HUES64 (cell line): Measurements from ENCODE around the gene ADCY2.

Experiments used
- H3K27ac ChIP-seq: 2 replicates; pipeline ENCODE4 v1.7.0; 2013; ENCODE audit warnings: low read depth, low read length, inconsistent platforms
- H3K27me3 ChIP-seq: 2 replicates; pipeline ENCODE4 v1.6.1; 2013; ENCODE audit warnings: mild to moderate bottlenecking, low read length; ENCODE audit not compliant: insufficient read depth
- H3K36me3 ChIP-seq: 2 replicates; pipeline ENCODE4 v1.6.1; 2013; ENCODE audit warnings: mild to moderate bottlenecking, low read length; ENCODE audit not compliant: insufficient read depth
- H3K4me1 ChIP-seq: 2 replicates; pipeline ENCODE4 v1.6.1; 2013; ENCODE audit warnings: mild to moderate bottlenecking, low read length, moderate library complexity; ENCODE audit not compliant: insufficient read depth
- H3K4me3 ChIP-seq: 2 replicates; pipeline ENCODE4 v1.5.1; 2013; ENCODE audit warnings: mild to moderate bottlenecking, low read length, moderate library complexity
- H3K9ac ChIP-seq: 2 replicates; pipeline ENCODE4 v1.6.1; 2013; ENCODE audit warnings: mild to moderate bottlenecking, low read depth, low read length
- H3K9me3 ChIP-seq: 2 replicates; pipeline ENCODE4 v1.6.1; 2013; ENCODE audit warnings: low read depth, low read length; ENCODE audit not compliant: insufficient read depth
- WGBS: fragments of 150-250, 120-280 bp; methylation state at CpG from one replicate; pipeline ENCODE4 v1.1.7; 2013; ENCODE audit warnings: missing lambda C conversion rate; 5-methylcytosine and 5-hydroxymethylcytosine counted together

Gene ADCY2

GRCh38 chr5:7755958-7756357 is 360.0 kb downstream of the ADCY2 start:
- H3K4me1 ChIP-seq, result no peaks in the 10 kb centered on the region
- 98% methylated on average over 5 of the region's 5 CpGs for WGBS
- H3K27ac ChIP-seq, result no peak overlapping the region
- H3K4me3 ChIP-seq, result no peak overlapping the region
- no peaks in the 10 kb centered on the region for H3K27me3 ChIP-seq
- no peak overlapping the region for H3K9ac ChIP-seq
- H3K36me3 ChIP-seq, result peaks cover 24% of the 10 kb centered on the region; the same call in 1 of the 2 replicates
- no peaks in the 10 kb centered on the region for H3K9me3 ChIP-seq

DNA sequence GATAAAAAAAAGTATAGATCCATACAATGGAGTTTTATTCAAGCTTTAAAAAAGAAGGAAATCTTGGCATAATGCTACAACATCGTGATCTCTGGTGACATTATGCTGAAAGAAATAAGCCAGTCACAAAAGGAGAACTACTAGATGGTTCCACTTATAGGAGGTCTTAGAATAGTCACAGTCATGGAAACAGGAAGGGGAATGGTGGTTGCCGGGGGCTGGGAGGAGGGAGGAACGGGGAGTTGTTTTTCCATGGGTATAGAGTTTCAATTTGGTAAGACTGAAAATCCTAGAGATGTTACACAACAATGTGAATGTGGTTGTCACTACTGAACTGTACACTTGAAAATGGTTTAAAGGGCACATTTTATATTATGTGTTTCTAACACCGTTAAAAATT is 360.5 kb downstream of the ADCY2 start:
- Histone ChIP-seq H3K9me3 (no peaks in the 10 kb centered on the region), H3K4me3 (no peak overlapping the region), H3K36me3 (peaks cover 24% of the 10 kb centered on the region; the same call in 1 of the 2 replicates), H3K4me1 (no peaks in the 10 kb centered on the region), H3K9ac (no peak overlapping the region), H3K27ac (no peak overlapping the region), H3K27me3 (no peaks in the 10 kb centered on the region)
- WGBS, result 91% methylated on average over 4 of the region's 4 CpGs

DNA sequence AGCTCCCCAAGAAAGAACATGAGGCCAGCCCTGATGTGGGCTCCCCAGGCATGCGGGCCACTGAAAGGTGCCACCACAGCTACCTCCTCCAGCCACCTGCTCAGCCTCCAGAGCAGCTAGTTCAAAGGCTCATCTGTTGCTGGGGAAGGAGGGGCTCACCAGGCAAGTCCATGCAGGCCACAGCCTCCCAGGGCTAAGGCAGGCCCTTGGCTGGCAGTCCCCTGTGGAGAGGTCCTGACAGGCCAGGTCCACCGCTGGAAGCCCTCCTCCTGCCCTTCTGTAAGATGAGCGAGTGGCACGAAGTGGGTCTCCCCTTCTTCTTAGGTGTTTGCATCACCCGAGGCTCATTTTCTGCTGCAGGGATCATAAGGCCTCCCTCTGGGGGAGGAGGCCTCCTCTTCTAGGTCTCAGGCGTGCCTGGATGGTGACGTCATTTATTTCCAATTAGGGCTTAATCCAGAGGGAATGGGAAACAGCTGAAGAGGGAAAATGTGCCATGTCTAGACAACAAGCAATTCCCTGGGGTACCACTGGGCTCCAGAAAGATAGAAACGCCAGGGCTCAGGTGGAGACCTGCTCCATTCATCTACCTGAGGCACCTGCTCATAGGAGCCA is 363.4 kb downstream of the ADCY2 start:
- whole genome bisulfite sequencing, result 93% methylated on average over 8 of the region's 8 CpGs
- peaks cover 24% of the 10 kb centered on the region; the same call in 1 of the 2 replicates for H3K36me3 ChIP-seq
- H3K27me3 ChIP-seq, result no peaks in the 10 kb centered on the region
- no peak overlapping the region for H3K9ac ChIP-seq
- H3K9me3 ChIP-seq, result no peaks in the 10 kb centered on the region
- no peaks in the 10 kb centered on the region for H3K4me1 ChIP-seq
- H3K27ac ChIP-seq, result no peak overlapping the region
- no peak overlapping the region for H3K4me3 ChIP-seq

DNA sequence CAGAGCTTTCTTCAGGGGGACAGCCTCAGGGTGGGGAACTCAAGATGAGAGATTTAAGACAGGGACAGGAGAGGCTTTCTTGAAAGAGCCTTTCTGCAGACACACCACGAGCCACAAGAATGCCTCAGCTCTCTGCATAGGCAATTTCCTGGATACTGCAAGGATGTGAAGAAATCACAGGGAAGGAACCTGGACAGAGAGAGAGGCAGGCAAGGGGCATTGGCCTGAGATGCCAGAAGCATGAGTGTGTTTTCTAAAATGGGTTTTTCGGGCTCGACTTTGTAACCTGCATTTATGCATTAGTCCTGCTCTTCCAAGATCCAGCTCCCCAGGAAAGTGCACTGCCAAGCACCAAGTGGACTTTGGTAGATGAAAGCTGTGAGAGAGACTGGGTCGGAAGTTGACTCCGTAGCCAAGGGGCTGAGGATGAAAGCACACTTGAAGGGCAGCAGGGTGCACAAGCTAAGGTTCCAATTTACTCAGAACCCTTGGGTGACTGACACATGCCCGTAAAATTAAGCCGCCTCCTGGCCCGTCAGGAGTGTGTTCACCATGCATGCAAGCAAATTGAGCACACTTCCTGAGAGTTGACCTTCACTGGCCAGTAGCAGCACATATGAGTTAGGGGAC is 364.1 kb downstream of the ADCY2 start:
- no peaks in the 10 kb centered on the region for H3K9me3 ChIP-seq
- no peak overlapping the region for H3K27ac ChIP-seq
- peaks cover 24% of the 10 kb centered on the region; the same call in 1 of the 2 replicates for H3K36me3 ChIP-seq
- H3K27me3 ChIP-seq, result no peaks in the 10 kb centered on the region
- no peaks in the 10 kb centered on the region for H3K4me1 ChIP-seq
- no peak overlapping the region for H3K9ac ChIP-seq
- WGBS, result 94% methylated on average over 8 of the region's 8 CpGs
- H3K4me3 ChIP-seq, result no peak overlapping the region

DNA sequence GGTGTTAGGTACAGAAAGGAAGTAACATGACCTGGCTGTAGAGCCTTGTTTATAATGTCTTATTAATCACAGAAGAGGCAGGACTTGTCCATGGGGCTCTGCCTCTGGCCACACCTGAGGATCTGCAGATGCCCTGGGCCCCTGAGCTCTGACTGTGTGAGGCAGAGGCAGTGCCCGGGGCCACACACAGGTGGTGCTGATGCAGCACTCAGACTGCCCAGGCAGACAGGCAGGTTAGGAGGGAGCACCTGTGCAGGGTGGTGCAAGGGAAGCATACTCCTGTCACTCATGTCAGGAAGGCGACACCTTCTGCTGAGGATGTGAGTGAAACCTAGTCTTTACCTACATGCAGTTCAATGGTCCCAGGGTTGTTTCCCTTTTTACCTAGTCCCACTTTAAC is 366.3 kb downstream of the ADCY2 start:
- Histone ChIP-seq H3K27ac (no peak overlapping the region), H3K27me3 (no peaks in the 10 kb centered on the region), H3K9me3 (no peaks in the 10 kb centered on the region), H3K9ac (no peak overlapping the region), H3K36me3 (peaks cover 21% of the 10 kb centered on the region; the same call in 1 of the 2 replicates), H3K4me1 (no peaks in the 10 kb centered on the region), H3K4me3 (no peak overlapping the region)
- 93% methylated on average over 2 of the region's 2 CpGs for WGBS

DNA sequence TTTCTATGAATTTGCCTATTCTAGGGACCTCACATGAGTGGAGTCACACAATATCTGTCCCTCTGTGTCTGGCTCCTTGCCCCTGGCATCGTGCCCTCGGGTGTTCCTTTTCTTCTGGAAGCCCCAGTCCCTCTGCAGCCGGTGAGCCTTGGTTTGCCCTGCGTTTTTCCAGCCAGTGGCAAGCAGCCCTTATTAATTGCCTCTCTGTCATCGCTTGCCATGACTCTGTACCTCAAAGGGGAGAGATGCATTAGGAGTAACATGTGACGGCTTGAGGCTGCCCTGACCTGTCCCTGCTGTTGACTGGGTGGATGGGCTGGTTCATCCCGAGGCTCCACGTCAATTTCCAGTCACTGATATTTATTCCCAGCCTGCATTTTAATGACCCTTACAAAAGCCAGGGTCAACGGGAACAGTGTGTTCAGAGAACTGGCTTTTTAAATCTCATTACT is 367.7 kb downstream of the ADCY2 start:
- WGBS, result 92% methylated on average over 9 of the region's 9 CpGs
- Histone ChIP-seq H3K9ac (no peak overlapping the region), H3K9me3 (no peaks in the 10 kb centered on the region), H3K4me1 (no peaks in the 10 kb centered on the region), H3K36me3 (peaks cover 9% of the 10 kb centered on the region; the same call in 1 of the 2 replicates), H3K27me3 (no peaks in the 10 kb centered on the region), H3K27ac (no peak overlapping the region), H3K4me3 (no peak overlapping the region)

- WGBS, result 94% methylated on average over 1 of the region's 1 CpG
- H3K36me3 ChIP-seq, result peaks cover 13% of the 10 kb centered on the region; the same call in 1 of the 2 replicates
Measured at GRCh38 chr5:7764452-7764851, 368.5 kb downstream of the ADCY2 start.

DNA sequence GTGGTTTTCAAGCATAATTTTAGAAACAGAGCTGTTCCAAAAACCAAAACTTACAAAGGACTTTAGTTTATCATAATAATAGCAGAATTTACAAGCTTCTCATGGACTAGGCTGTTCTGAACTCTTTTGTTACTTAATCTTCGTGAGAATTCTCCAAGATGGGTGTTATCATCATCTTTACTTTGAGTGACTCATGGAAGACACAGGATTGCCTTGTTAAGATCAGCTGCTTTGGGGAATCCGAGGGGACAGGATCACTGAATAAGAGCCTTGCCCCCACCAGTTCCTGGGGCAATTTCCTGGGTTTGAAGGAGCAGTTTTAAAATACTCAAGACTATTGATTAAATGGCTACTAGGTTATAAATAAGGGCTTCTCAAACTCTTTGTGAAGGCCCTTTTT is 374.5 kb downstream of the ADCY2 start:
- H3K9me3 ChIP-seq, result no peaks in the 10 kb centered on the region
- H3K4me1 ChIP-seq, result peaks cover 4% of the 10 kb centered on the region; the same call in 1 of the 2 replicates
- no peak overlapping the region for H3K9ac ChIP-seq
- H3K36me3 ChIP-seq, result peaks cover 37% of the 10 kb centered on the region
- no peaks in the 10 kb centered on the region for H3K27me3 ChIP-seq
- H3K4me3 ChIP-seq, result no peak overlapping the region
- no peak overlapping the region for H3K27ac ChIP-seq
- WGBS, result 76% methylated on average over 2 of the region's 2 CpGs

More at GRCh38 chr5:7764452-7764851, 368.5 kb downstream of the ADCY2 start:
- H3K4me3 ChIP-seq, result no peak overlapping the region
- H3K9me3 ChIP-seq, result no peaks in the 10 kb centered on the region
- no peak overlapping the region for H3K27ac ChIP-seq
- H3K4me1 ChIP-seq, result no peaks in the 10 kb centered on the region
- no peaks in the 10 kb centered on the region for H3K27me3 ChIP-seq
- H3K9ac ChIP-seq, result no peak overlapping the region

GRCh38 chr5:7772141-7772540 is 376.2 kb downstream of the ADCY2 start:
- Histone ChIP-seq H3K27me3 (no peaks in the 10 kb centered on the region), H3K4me3 (no peak overlapping the region), H3K9ac (no peak overlapping the region), H3K27ac (no peak overlapping the region), H3K9me3 (no peaks in the 10 kb centered on the region), H3K4me1 (peaks cover 4% of the 10 kb centered on the region; the same call in 1 of the 2 replicates), H3K36me3 (peaks cover 46% of the 10 kb centered on the region)
- 92% methylated on average over 6 of the region's 6 CpGs for WGBS

DNA sequence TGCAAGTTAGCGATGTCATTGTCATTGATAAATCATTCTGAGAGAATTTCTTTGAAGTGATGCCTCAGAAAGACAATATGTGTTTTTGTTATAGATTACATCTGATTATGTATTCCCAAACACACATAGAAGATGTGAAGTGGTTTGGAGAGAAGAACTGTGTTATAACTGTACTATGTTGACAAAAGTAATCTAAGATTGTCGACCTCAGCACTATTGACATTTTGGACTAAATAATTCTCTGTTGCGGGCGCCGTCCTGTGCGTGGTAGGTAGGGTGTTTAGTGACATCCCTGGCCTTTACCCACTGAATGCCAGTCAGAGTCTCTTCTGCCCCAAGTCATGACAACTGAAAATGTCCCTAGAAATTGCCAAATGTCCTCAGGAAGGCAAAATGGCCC is 377.2 kb downstream of the ADCY2 start:
- Histone ChIP-seq H3K4me1 (peaks cover 4% of the 10 kb centered on the region; the same call in 1 of the 2 replicates), H3K27ac (no peak overlapping the region), H3K9me3 (no peaks in the 10 kb centered on the region), H3K9ac (no peak overlapping the region), H3K36me3 (peaks cover 50% of the 10 kb centered on the region), H3K27me3 (no peaks in the 10 kb centered on the region), H3K4me3 (no peak overlapping the region)
- 97% methylated on average over 6 of the region's 6 CpGs for WGBS

GRCh38 chr5:7776442-7776841 is 380.5 kb downstream of the ADCY2 start:
- no peaks in the 10 kb centered on the region for H3K4me1 ChIP-seq
- no peaks in the 10 kb centered on the region for H3K27me3 ChIP-seq
- H3K27ac ChIP-seq, result no peak overlapping the region
- no peaks in the 10 kb centered on the region for H3K9me3 ChIP-seq
- H3K4me3 ChIP-seq, result no peak overlapping the region
- no peak overlapping the region for H3K9ac ChIP-seq
- 95% methylated on average over 4 of the region's 4 CpGs for WGBS
- peaks cover 41% of the 10 kb centered on the region for H3K36me3 ChIP-seq
